HCT116 (cell line): ENCODE data around the gene TRUB1. TPM values are rescaled to one million over a fixed set of nuclear protein-coding genes. Genes with fewer than 3 reads are reported as not detected.

Experiments
- ATAC-seq: fragments of 200-7000 bp; cut with Tn5 transposase; 2 replicates; pipeline ENCODE4 v1.9.1; 2020; ENCODE audit warnings: mild to moderate bottlenecking, moderate library complexity
- BruUV-seq: library from RNA; stranded (reverse); fragments of 400-500 nt; replicated peaks from 2 replicates; lab custom pipeline; 2021; lab: Mats Ljungman, UMichigan
- CTCF ChIA-PET: fragments of 300-600 bp; sonication (Branson Sonifier 250); formaldehyde crosslinking; loops from one replicate; lab custom pipeline; 2021; ENCODE audit warnings: antibody characterized with exemption; lab: Charles Lee
- POLR2A ChIA-PET: fragments of 300-600, 350-600 bp; sonication (Branson Sonifier 250); formaldehyde crosslinking; loops from one replicate; lab custom pipeline; 2021; ENCODE audit warnings: antibody characterized with exemption; lab: Charles Lee
- RAD21 ChIA-PET, 2 experiments: fragments of 300-600 bp; sonication (Branson Sonifier 250); formaldehyde crosslinking; loops; one replicate each; lab custom pipeline; 2023; ENCODE audit warnings: low total read pairs in 2 of 2; ENCODE audit not compliant: uncharacterized antibody in 2 of 2, unreplicated experiment in 2 of 2, low non-redundant PET in 1 of 2; lab: Charles Lee
- DNase-seq: peaks from one replicate; pipeline ENCODE4 v3.0.0-alpha.2; 2010; ENCODE audit warnings: low read depth, low spot score
- H2AFZ ChIP-seq: fragments of 200-600 bp; shearing (Covaris generic), sonication (generic); 2 replicates; pipeline ENCODE4 v1.6.1; 2017; ENCODE audit warnings: low read depth, mixed run types, mixed read lengths, antibody characterized with exemption, low read length; ENCODE audit not compliant: poor library complexity, severe bottlenecking
- H3K27ac ChIP-seq: 2 replicates; pipeline ENCODE4 v1.5.1; 2012; ENCODE audit warnings: low read depth, low read length
- H3K27me3 ChIP-seq: fragments of 200-600 bp; sonication (generic); 2 replicates; pipeline ENCODE4 v1.6.1; 2016; ENCODE audit warnings: mixed run types, low read length, mixed read lengths; ENCODE audit not compliant: insufficient read depth
- H3K36me3 ChIP-seq, 2 experiments: fragments of 200-500 bp in 1 of 2; fragments of 200-600 bp in 1 of 2; sonication (Bioruptor generic) in 1 of 2; sonication (generic) in 1 of 2; 2 replicates each; pipeline versions ENCODE4 v1.5.1 to v1.6.1; 2014 to 2016; ENCODE audit warnings: low read length in 2 of 2, inconsistent platforms in 1 of 2, mixed read lengths in 1 of 2, mixed run types in 1 of 2; ENCODE audit not compliant: insufficient read depth in 2 of 2, control insufficient read depth in 1 of 2
- H3K4me1 ChIP-seq, 2 experiments: fragments of 200-600 bp in 1 of 2; sonication (generic) in 1 of 2; 2 replicates each; pipeline versions ENCODE4 v1.5.1 to v1.6.1; 2012 to 2017; ENCODE audit warnings: low read length in 2 of 2, inconsistent platforms in 1 of 2, mild to moderate bottlenecking in 1 of 2, mixed read lengths in 1 of 2, mixed run types in 1 of 2, moderate library complexity in 1 of 2; ENCODE audit not compliant: insufficient read depth in 2 of 2, control insufficient read depth in 1 of 2
- H3K4me2 ChIP-seq: fragments of 200-600 bp; sonication (generic); 2 replicates; pipeline ENCODE4 v1.6.1; 2017; ENCODE audit warnings: mixed run types, low read length, mixed read lengths
- H3K4me3 ChIP-seq, 2 experiments: fragments of 200-600 bp in 1 of 2; sonication (generic) in 1 of 2; replicated peaks in 1 of 2; 2 replicates each; pipeline ENCODE4 v1.5.1; 2011 to 2016; ENCODE audit warnings: low read length in 2 of 2, control low read depth in 1 of 2, low read depth in 1 of 2, mild to moderate bottlenecking in 1 of 2, mixed read lengths in 1 of 2, mixed run types in 1 of 2
- H3K79me2 ChIP-seq: fragments of 200-600 bp; sonication (generic); 2 replicates; pipeline ENCODE4 v1.6.1; 2017; ENCODE audit warnings: mild to moderate bottlenecking, mixed run types, low read length, moderate library complexity, mixed read lengths; ENCODE audit not compliant: insufficient read depth
- H3K9ac ChIP-seq: fragments of 200-600 bp; sonication (generic); 2 replicates; pipeline ENCODE4 v1.6.1; 2016; ENCODE audit warnings: low read length, mixed read lengths
- H3K9me2 ChIP-seq: fragments of 200-600 bp; sonication (generic), shearing (Covaris generic); 2 replicates; pipeline ENCODE4 v1.6.1; 2017; ENCODE audit warnings: mixed run types, mild to moderate bottlenecking, moderate library complexity; ENCODE audit not compliant: insufficient read depth
- H3K9me3 ChIP-seq, 2 experiments: fragments of 200-500 bp in 1 of 2; fragments of 200-600 bp in 1 of 2; sonication (Bioruptor generic) in 1 of 2; sonication (generic) in 1 of 2; 2 replicates each; pipeline ENCODE4 v1.6.1; 2014 to 2017; ENCODE audit warnings: low read length in 2 of 2, mixed read lengths in 2 of 2, inconsistent platforms in 1 of 2, low read depth in 1 of 2, mild to moderate bottlenecking in 1 of 2, mixed run types in 1 of 2, moderate library complexity in 1 of 2; ENCODE audit not compliant: control insufficient read depth in 1 of 2, insufficient read depth in 1 of 2
- H4K20me1 ChIP-seq: fragments of 200-600 bp; sonication (generic), shearing (Covaris generic); 2 replicates; pipeline ENCODE4 v1.6.1; 2017; ENCODE audit warnings: mixed run types, mild to moderate bottlenecking, moderate library complexity; ENCODE audit not compliant: insufficient read depth
- CBX3 ChIP-seq: IDR thresholded peaks from 2 replicates; pipeline ENCODE4 v1.6.1; 2012; ENCODE audit warnings: low read depth
- CEBPB ChIP-seq: IDR thresholded peaks from 2 replicates; pipeline ENCODE4 v1.6.1; 2012; ENCODE audit warnings: low read depth
- EGR1 ChIP-seq: IDR thresholded peaks from 2 replicates; pipeline ENCODE4 v1.6.1; 2012; ENCODE audit warnings: low read depth
- ELF1 ChIP-seq: IDR thresholded peaks from 2 replicates; pipeline ENCODE4 v1.6.1; 2012; ENCODE audit warnings: low read depth, borderline replicate concordance
- EZH2 ChIP-seq: fragments of 200-600 bp; sonication (generic); IDR thresholded peaks from 2 replicates; pipeline ENCODE4 v1.6.1; 2017; ENCODE audit warnings: antibody characterized with exemption, mixed run types
- FOSL1 ChIP-seq: IDR thresholded peaks from 2 replicates; pipeline ENCODE4 v1.6.1; 2012; ENCODE audit warnings: low read depth
- JUND ChIP-seq: IDR thresholded peaks from 2 replicates; pipeline ENCODE4 v1.6.1; 2012
- POLR2A ChIP-seq: IDR thresholded peaks from 2 replicates; pipeline ENCODE4 v1.7.0; 2011; ENCODE audit warnings: borderline replicate concordance; ENCODE audit not compliant: insufficient read depth, insufficient read length; ENCODE audit errors: extremely low read depth
- POLR2AphosphoS5 ChIP-seq: IDR thresholded peaks from 2 replicates; pipeline ENCODE4 v1.6.1; 2011; ENCODE audit warnings: mild to moderate bottlenecking, low read depth, low read length, moderate library complexity
- SIN3A ChIP-seq: IDR thresholded peaks from 2 replicates; pipeline ENCODE4 v1.6.1; 2012; ENCODE audit warnings: low read depth
- SP1 ChIP-seq: IDR thresholded peaks from 2 replicates; pipeline ENCODE4 v1.6.1; 2012; ENCODE audit warnings: low read depth
- SRF ChIP-seq: IDR thresholded peaks from 2 replicates; pipeline ENCODE4 v1.6.1; 2012; ENCODE audit warnings: low read depth
- TCF7L2 ChIP-seq: IDR thresholded peaks from 2 replicates; pipeline ENCODE4 v1.7.0; 2011; ENCODE audit warnings: borderline replicate concordance, inconsistent platforms; ENCODE audit not compliant: insufficient read depth, insufficient read length; ENCODE audit errors: extremely low read depth
- ZBTB33 ChIP-seq: IDR thresholded peaks from 2 replicates; pipeline ENCODE4 v1.6.1; 2011; ENCODE audit warnings: mild to moderate bottlenecking, low read length, moderate library complexity; ENCODE audit not compliant: insufficient replicate concordance; ENCODE audit errors: extremely low read depth
- ZFX ChIP-seq: fragments of 450-650 bp; IDR thresholded peaks from 2 replicates; pipeline ENCODE4 v1.6.1; 2017
- intact Hi-C: fragments of 100-400 bp; cut with micrococcal nuclease; formaldehyde crosslinking; loops from 2 replicates; pipeline ENCODE4 v1.10.0; 2022
- total RNA-seq: library from RNA; stranded (reverse); gene quantifications from one replicate; pipeline ENCODE4 v1.2.1, GENCODE V29; 2021; ENCODE audit not compliant: unreplicated experiment
- TF ChIP-seq, protein P1 (sequence below): IDR thresholded peaks from 2 replicates; pipeline ENCODE4 v1.6.1; 2012
- TF ChIP-seq, protein P2 (sequence below): IDR thresholded peaks from 2 replicates; pipeline ENCODE4 v1.6.1; 2012

Gene TRUB1
- total RNA-seq, 1 experiment from 2014 or later = 44.1 TPM

GRCh38 chr10:114973997-114974396, 36.0 kb downstream of the TRUB1 start (continued):
- TF ChIP-seq, protein P1, sequence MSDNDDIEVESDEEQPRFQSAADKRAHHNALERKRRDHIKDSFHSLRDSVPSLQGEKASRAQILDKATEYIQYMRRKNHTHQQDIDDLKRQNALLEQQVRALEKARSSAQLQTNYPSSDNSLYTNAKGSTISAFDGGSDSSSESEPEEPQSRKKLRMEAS = no peak

GRCh38 chr10:114974625-114975024, 36.6 kb downstream of the TRUB1 start:
- H3K27me3 ChIP-seq = no peaks in the 10 kb centered on the region
- H3K79me2 ChIP-seq = peaks cover 22% of the 10 kb centered on the region
- H3K9me3 ChIP-seq = no peaks in the 10 kb centered on the region
- H3K4me3 ChIP-seq = no peak overlapping the region
- ChIA-PET RAD21 (no interaction called here), POLR2A (no interaction called here), CTCF (no interaction called here)
- BruUV-seq = no TSS peak
- no peak for ATAC-seq
- TF ChIP-seq ZFX (no peak), EZH2 (no peak), EGR1 (no peak)
- DNase-seq = no peak
- no peak overlapping the region for H3K27ac ChIP-seq
- H3K4me2 ChIP-seq = no peak overlapping the region
- no peaks in the 10 kb centered on the region for H3K9me2 ChIP-seq
- H3K36me3 ChIP-seq = no peaks in the 10 kb centered on the region
- H3K9ac ChIP-seq = no peak overlapping the region
- H4K20me1 ChIP-seq = 0 out of 2 replicates have a peak, but pooled peaks cover 9% of the 10 kb centered on the region
- no peaks in the 10 kb centered on the region for H3K4me1 ChIP-seq
- H2AFZ ChIP-seq = no peak overlapping the region
- intact Hi-C loops = no loop called here

- no peak for DNase-seq
- H3K9me3 ChIP-seq = no peaks in the 10 kb centered on the region
- intact Hi-C loops = no loop called here
- H3K36me3 ChIP-seq = no peaks in the 10 kb centered on the region
- ChIA-PET RAD21 (no interaction called here), CTCF (no interaction called here), POLR2A (no interaction called here)
- TF ChIP-seq FOSL1 (no peak), SIN3A (no peak), SRF (no peak), TCF7L2 (no peak), CBX3 (no peak), ZBTB33 (no peak), EGR1 (no peak), ELF1 (no peak), SP1 (no peak), POLR2A (no peak), POLR2AphosphoS5 (no peak), JUND (no peak), CEBPB (no peak)
- TF ChIP-seq, protein P1 = no peak
- TF ChIP-seq, protein P2, sequence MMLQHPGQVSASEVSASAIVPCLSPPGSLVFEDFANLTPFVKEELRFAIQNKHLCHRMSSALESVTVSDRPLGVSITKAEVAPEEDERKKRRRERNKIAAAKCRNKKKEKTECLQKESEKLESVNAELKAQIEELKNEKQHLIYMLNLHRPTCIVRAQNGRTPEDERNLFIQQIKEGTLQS = no peak
- no peaks in the 10 kb centered on the region for H3K27me3 ChIP-seq
- H3K9ac ChIP-seq = no peak overlapping the region
- 0 out of 2 replicates have a peak, but pooled peaks cover 8% of the 10 kb centered on the region for H4K20me1 ChIP-seq
- H3K27ac ChIP-seq = no peak overlapping the region
- H3K9me2 ChIP-seq = no peaks in the 10 kb centered on the region
- H2AFZ ChIP-seq = no peak overlapping the region
- no peak overlapping the region for H3K4me3 ChIP-seq
- BruUV-seq = no TSS peak
- H3K4me2 ChIP-seq = no peak overlapping the region
- ATAC-seq = no peak
- peaks cover 18% of the 10 kb centered on the region for H3K79me2 ChIP-seq
- H3K4me1 ChIP-seq = no peaks in the 10 kb centered on the region
Measured at GRCh38 chr10:114975091-114975490, 37.1 kb downstream of the TRUB1 start.
